HUDEP-2 (cell line): Measurements from ENCODE around the gene LRTM1.
A peak's percentile ranks its signal among the peaks of the same experiment; 100 is the strongest.

Experiments
- DNase-seq, 76 experiments: peaks; one replicate each; lab custom pipeline; 2025; ENCODE audit not compliant: unreplicated experiment in 76 of 76; lab: John Stamatoyannopoulos, UW

The LRTM1 gene

DNA sequence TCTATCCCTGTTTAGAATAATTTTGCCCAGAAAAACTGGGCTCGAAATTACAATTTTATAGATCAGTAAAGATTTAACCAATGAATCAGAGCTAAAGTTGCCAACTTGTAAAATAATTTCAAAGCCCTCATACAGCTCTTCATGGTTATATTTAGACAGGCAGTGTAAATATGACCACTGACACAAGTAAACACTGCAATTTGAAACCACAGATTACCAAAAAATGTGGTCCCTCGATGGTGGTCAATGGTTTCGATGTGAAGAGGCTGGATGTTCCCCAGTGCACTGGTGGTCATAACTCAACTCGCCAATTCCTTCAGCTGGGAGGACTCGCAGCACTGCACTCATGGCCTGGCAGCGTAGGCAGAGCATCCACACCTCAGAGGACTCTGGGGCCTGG is 28.6 kb downstream of the LRTM1 start:
- DNase-seq = no peak

DNA sequence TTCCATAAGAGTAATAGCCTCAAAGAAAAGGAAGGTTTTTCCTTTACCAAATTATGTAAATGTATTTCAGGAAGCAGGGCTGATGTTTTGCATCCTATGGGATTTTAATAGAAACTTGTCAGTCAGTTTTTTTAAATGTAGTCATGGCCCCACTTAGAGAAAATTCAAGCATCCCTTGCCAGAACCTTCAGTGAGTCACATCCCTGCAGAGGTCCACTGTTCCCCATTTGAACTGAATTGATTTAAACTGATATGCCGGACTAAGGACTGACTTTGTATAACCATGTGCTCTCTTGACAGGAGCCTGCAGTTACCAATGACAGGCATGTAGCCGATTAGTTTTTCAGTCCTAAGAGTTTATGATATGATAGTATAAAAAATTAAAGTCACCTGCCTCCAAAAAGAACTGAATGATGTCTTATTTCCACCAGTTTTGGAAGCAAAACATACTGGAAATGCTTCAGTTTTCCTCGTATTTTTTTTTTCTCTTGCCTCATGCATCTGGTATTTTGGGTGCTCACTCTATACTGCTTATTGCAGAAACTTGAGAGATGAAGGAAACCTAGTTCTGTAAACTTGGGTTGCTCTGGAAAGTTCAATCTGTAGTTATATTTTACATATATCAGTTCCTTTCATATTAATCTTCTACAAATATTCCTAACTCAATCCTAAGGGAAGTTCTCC is 30.7 kb downstream of the LRTM1 start:
- DNase-seq = no peak

DNA sequence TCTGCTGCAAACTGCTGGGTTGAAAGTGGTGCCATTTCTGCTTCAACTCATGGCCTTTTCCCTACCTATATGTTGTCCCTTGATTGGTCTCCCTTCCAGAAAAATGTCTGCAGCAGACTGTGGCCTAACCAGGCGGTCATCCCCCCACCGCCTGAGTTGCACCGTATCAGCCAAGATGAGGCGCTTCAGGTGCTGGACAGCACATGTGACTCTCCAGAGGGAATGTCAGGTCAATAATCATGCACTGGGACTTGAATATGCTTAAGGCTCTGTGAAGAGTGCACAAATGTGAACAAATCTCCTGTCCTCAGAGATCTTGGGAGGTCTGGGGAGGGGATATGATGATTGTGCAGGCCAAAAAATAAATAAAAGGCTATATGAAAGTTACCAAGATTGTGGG is 32.2 kb downstream of the LRTM1 start:
- no peak for DNase-seq

- no peak for DNase-seq
These were observed 35.7 kb downstream of the LRTM1 start for GRCh38 chr3:54892168-54892567.

- peak in 48 of 76 experiments; percentile 2 to 75 (median 28) for DNase-seq
These were observed 36.3 kb downstream of the LRTM1 start for GRCh38 chr3:54891540-54891897.

GRCh38 chr3:54889731-54890130 is 38.1 kb downstream of the LRTM1 start:
- no peak for DNase-seq

DNA sequence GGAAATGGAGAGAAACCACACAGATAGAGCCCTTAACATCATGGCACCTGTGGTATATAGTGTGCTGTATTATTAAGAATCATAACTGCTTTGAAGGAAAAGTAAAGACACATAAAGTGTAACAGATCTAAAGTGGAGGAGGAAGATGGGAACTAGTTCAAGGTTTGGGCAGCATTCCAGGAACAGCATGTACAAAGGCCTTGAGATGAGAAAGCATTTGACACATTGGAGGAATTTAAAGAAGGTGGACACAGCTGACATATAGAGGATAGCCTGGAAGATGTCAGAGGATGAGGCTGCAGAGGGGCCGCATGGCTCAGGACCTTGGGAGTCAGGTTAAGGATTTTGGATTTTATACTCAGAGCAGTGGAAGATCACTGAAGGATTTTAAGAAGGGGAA is 39.0 kb downstream of the LRTM1 start:
- DNase-seq = no peak

- DNase-seq = no peak
These were observed 39.7 kb downstream of the LRTM1 start for GRCh38 chr3:54888162-54888561.

GRCh38 chr3:54882129-54882833 is 45.6 kb downstream of the LRTM1 start:
- DNase-seq = no peak

- no peak for DNase-seq
These were observed 49.7 kb downstream of the LRTM1 start for GRCh38 chr3:54878145-54878544.

- no peak for DNase-seq
These were observed 50.1 kb downstream of the LRTM1 start for GRCh38 chr3:54877730-54878129.

DNA sequence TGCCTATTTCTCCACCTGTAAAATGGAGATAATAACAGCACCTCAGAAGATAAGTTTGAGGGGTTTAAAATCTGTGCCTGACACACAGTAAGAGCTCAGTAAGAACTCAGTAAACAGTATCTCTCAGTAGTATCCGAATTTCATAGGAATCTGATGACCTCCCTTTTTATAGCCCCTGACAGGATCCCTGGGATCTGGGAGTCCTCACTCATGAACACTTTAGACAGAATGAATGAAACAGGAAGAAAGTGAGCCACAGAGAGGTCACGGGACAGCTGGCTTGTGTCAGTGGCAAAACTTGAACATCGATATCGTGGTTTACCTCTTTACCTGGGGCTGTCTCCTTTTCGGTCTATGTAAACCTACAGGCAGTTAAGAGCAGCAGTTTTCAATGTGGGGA is 51.2 kb downstream of the LRTM1 start:
- no peak for DNase-seq

DNA sequence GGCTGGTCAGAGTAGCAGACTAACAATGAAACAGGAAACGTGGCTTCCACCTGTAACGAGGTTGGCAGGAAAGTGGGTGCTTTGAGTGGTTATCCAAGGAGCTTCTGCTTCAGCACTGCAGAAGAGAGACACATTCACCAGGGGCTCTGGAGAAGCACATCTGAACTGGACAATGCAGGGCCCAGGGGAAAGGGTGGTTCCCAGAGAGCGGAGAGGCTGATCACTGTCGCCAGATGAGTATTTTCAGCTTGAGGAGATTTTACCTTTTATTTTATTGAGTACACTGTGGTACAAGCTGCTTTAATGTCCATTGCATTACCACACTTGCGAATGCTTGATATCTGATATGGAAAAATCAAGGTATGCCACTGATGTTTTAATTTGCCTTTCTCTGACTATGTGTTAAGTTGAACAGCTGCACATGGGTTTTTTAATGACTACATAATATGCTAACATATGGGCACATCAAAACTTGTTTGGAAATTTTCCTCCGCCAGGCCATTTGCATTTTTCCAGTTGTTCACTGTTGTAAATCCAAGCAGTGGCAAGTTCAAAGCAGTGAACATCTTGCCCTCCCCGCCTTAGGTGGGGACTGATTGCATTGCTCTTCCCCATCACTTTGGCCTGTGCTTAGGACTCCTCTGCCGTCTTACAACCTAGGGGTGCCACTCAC is 52.1 kb downstream of the LRTM1 start:
- DNase-seq = no peak

DNA sequence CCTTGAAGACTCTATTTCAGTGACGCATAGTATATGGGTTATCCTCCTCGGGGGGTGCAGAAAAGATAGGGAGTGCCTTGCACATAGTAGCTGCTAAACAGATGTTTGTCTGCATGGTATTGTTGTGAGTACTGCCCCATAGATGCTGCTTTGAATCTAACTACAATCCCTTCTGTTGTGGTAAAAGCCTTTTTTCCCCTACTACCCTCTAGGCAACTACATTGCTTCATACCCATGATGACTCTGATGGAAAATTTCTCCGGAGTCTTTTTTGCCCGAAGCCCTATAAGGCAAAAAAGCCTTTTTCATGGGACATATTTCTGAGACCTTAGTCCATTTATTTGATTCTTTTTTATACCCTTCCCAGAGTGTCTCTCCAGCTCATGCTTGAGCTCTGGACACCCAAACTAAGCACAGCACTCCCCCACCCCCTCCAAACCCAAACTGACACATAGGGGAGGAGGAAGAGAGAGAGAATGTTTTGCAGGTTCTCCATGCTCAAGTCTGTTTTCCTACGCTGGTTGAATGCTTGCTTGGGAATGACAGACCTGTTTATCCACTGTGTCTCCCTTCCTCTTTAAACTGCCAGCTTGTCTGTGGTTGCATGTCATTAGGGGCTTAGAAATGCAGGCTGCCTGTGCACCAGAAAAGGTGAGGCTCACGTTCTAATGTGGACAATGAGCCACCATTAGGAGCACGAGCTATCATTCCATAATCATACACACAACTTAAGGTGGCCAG is 52.9 kb downstream of the LRTM1 start:
- no peak for DNase-seq

GRCh38 chr3:54873059-54874010 is 54.5 kb downstream of the LRTM1 start:
- no peak for DNase-seq

- DNase-seq = no peak
These were observed 56.0 kb downstream of the LRTM1 start for GRCh38 chr3:54871867-54872266.

DNA sequence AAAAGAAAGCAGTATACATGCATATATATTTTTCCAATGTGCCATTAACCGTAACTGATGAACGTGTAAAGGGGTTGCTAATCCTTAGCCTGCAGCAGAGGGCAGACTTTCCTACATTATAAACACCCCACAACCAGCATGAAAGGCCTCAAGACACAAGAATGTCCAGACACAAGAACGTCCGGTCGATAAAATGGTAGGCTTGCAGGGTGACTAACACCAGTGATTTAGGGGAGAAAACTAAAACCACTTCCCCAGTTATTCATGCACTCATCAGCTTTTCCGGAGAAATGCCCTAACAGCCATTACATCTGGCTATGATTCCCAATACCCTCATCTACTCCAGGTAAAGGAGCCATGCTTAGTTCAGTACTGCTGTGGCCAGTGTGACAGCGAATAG is 57.4 kb downstream of the LRTM1 start:
- DNase-seq = peak in 2 of 76 experiments; percentile 1 to 14
